HG03025 (cell line): ENCODE data around the gene PLD1.
"Not testable (repeated sequence)": the region's sequence is repeated elsewhere in the genome, so short reads cannot be mapped to it uniquely, and the experiment has no call there.

Source experiments
- ATAC-seq: cut with Tn5 transposase; IDR thresholded peaks from one replicate; pipeline ENCODE4 v1.9.1; 2021; ENCODE audit warnings: mild to moderate bottlenecking, moderate library complexity; ENCODE audit not compliant: unreplicated experiment, low FRiP score

PLD1 gene

GRCh38 chr3:171586274-171586673, 224.0 kb downstream of the PLD1 start:
- ATAC-seq = no peak

DNA sequence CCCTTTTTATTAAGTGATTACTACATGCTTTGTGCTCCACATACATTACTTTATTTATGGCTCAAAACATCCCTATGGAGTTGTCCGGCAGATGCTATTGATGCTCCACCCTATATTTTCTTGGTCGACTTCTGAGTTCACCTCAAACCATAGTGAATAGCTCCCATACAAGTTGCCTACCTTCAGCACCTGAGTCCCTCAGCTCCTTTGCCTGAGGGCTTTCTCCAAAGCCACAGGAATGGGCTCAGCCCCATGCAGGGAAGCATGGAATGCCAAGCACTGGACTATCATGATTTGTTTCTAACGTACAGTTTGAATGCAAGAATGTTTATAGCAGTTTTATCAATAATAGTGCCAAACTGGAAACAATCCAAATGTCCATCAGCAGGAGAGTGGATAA, 225.2 kb downstream of the PLD1 start:
- ATAC-seq = no peak

- no peak for ATAC-seq
Observed at GRCh38 chr3:171584100-171584499, 226.2 kb downstream of the PLD1 start.

DNA sequence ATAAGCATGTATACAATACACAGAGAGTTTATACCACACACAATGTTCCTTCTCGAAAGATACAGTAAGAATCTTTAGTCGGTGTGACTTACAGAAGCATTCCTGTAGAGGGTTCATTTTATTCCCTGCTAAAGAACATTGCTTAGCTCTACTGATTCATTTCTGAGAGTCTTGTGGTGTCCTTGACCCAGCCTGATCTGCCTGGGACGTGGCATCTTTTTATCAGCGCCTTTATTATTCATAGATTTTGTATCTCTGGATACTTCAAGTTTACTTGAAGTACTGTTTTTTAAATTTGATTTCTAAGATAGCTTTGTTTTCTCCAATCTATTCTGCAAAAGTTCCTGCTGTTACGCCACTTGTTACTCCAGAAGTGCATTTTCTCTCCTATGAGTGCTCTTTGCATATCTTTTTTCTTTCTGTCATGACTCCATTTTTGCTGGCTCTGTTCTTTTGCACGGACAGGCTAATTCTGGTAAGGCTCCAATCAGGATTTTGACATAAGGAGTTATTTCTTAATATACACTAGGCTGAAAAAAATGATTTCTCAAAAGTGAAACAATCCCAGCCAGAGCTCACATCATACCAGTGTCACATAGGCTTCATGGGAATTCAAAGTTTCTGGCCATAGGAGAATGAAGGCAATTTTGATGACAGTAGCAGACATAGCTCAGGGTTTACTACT, 235.6 kb downstream of the PLD1 start:
- ATAC-seq = no peak

- no peak for ATAC-seq
Observed at GRCh38 chr3:171569571-171570132, 240.6 kb downstream of the PLD1 start.

GRCh38 chr3:171568766-171569165, 241.5 kb downstream of the PLD1 start:
- no peak for ATAC-seq

DNA sequence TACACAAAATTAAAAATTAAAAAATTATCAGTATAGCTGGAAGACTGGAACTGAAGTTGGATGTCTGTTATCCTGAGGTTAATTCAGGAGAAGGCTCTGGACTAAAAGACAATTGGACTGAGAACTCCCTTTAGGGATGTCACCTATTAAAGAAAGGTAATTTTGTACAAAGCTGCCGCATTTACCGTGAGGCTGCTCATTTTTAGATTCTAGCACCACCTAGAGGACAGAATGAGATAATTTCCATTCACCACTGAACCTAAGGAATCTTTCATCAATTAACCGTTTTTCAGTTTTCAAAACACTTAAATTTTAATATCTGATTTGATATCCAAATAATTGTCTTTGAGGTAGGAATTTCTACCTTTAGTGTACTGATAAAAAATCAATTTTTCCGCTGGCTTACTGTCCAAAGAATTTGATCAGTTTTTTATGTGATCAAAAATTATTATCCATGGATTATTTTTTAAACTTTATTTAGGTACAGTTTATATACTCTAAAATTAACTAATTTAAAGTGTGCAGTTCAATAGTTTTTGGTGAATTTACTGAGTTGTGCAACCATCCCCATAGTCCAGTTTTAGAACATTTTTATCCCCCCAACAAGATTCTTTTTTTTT, 243.4 kb downstream of the PLD1 start:
- no peak for ATAC-seq

DNA sequence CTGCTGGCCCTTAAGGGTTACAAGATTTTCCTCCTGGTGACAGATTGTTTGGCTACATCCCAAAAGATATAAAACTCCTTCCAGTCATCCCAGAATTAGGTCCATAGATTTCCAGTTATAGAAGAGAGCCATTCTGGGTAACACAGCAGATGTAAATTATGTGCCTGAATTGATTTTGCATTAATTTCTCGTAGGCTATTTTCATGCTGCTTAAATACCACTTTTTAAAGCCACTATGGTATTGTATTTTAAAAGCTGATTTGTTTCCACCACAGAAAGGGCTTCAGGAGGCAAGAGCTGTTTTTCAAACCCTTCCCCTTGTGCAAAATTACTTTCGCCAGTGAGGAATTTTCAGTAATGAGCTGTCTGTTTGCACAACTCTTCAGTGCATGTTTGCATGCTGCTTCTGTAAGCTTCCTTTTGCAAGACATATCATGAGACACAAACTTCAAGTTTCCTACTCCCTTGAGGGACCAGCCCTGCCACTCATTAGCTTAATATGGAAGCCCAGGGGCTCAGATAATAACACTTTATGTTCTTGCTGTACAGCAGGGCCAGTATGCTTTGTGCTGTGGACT, 244.7 kb downstream of the PLD1 start:
- no peak for ATAC-seq

- ATAC-seq = no peak
Observed at GRCh38 chr3:171564748-171565480, 245.4 kb downstream of the PLD1 start.

DNA sequence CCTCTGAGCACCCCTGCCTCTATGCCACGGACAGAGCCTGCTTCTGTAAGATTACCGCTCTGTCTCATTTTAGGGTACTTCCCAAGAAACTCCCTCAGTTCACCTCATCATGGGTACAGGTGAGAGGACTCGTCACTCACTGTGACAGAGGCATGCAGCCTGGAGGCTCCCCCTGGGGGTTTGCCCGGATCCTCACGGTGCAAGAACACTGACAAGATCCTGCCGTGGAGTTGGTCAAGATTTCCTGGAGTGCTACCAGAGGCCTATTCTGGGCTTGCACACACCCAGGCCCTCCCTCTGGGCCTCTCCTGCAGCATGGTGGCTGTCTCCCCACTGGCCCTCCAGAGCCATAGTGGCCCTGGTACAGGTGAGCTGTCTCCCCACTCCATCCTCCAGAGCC, 247.0 kb downstream of the PLD1 start:
- ATAC-seq = no peak

GRCh38 chr3:171562459-171562858, 247.8 kb downstream of the PLD1 start:
- not testable (repeated sequence) for ATAC-seq

DNA sequence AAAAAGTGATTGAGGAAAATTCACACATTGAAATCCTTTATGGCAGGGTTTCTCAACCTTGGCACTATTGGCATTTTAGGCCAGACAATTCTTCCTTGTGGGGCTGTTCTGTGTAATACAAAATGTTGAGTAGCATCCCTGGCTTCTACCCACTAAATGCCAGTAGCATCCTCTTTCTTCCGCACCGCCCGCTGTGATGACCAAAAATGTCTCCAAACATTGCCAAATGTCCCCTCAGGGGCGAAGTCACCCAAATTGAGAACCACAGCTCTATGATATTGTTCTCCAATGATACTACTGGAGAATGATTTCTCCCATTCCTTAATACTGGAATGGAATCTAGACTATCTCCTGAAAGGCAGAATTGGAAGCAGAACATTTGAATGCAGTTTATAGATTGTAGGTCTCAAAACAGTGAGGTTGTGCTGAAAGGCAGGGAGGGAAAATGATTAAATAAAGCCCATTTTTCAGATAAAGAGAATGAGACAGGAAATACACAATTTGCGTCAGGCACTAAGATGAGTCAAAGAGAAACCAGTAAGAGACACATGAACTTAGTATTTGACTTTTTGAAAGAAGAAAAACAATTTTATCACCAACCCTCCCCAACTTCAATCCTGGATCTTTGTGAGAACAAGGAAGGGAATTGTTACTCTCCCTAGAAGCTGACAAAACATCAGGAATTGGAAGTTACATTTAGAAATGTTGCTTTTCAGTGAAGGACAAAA, 248.5 kb downstream of the PLD1 start:
- ATAC-seq = no peak

DNA sequence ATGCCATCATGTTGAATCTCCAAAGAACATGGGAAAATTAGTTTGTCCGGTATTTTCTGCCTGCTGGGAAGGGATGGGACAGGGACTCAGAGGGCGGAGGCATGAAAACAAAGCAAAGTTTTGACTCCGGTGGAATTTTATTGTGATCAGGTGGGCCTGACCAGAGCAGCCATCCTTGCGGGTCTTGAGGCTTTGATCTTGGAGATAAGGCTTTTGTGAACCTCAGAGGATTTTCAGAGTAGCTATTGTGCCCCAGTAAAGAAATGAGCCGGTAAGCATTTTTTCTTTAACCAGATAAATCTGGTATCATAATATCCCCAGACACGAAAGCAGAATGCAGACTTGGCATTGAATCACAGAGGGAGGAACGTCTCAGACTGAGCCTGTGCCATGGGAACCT, 250.7 kb downstream of the PLD1 start:
- no peak for ATAC-seq

DNA sequence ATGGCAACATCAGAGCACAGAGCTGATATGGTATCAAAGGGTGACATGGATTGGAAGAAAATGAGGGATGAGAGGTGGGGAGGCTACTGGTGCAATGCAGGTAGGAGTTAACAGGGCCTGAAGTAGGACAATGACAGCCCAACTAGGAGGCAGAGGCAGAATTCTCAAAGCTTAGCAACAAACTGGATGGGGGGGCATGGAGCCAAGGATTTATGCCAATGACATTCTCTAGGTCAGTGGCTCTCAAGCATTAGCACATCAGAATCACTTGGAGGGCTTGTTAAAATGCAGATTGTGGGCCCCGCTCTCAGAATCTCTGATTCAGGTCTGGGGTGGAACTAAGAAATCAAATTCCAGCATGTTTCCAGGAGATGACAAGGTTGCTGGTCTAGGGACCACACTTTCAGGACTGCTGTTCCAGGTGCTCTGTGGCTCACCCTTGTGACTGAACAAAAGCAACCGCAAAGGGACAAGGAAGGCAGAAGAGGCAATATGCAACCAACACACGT, 252.0 kb downstream of the PLD1 start:
- no peak for ATAC-seq

DNA sequence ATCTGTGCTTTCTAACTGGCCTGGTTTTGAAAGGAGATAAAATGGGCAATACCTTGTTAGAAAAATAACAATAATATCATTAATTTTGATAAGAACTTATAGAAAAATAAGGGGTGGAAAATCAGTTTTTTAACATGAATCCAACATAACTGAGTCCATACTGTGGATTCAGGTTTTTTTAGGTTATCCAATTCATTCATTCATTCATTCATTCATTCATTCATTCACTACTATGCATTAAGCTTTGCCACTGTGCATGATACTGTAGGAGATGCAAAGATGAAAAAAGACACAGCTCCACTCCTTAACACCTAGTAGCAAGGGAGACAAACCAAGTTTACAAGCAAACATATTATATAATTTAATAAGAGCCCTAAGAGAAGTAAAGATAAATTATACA, 253.1 kb downstream of the PLD1 start:
- ATAC-seq = no peak

GRCh38 chr3:171556574-171557145, 253.6 kb downstream of the PLD1 start:
- ATAC-seq = no peak

GRCh38 chr3:171556148-171556547, 254.1 kb downstream of the PLD1 start:
- ATAC-seq = no peak

DNA sequence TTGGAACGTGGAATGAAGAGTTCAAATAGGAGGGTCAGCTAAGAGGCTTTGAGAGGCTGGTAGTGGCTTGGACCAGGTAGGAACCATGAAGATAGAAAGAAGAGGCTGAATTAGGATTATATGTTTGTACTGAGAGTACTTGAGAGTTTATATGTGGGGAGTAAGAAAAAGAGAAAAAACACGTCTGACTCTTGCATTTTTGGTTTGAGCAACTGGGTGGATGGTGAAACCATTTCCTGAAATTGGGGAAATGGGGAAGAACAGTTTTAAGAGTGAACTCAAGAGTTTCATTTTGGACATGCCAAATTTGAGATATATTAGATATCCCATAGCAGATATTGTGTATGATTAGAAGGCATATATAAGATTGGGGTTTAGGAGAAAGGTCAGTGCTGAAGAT, 257.2 kb downstream of the PLD1 start:
- ATAC-seq = no peak

- no peak for ATAC-seq
Observed at GRCh38 chr3:171552531-171552930, 257.8 kb downstream of the PLD1 start.

DNA sequence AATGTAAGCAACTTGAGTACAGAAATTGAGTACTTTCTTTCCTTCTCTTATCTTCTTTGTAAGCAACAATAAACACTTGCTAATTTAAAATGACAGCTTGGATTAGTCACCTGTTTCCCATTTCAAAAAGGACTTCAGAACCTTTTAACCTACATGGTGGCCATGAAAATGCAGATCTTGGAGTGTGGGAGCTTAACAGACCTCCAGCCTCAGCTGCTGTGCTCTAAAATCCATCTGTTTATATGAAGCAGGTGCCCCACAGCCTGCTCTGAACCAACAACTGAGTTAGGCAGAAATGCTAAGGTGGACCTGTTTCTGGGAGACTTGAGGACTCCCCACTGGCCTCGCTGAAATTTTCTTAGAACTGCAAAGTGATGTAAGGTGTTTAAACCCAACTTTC, 259.0 kb downstream of the PLD1 start:
- ATAC-seq = no peak
